ENCODE data around the gene RABEPK.
"Not testable (repeated sequence)": the region's sequence is repeated elsewhere in the genome, so short reads cannot be mapped to it uniquely, and the experiment has no call there.

RABEPK gene

DNA sequence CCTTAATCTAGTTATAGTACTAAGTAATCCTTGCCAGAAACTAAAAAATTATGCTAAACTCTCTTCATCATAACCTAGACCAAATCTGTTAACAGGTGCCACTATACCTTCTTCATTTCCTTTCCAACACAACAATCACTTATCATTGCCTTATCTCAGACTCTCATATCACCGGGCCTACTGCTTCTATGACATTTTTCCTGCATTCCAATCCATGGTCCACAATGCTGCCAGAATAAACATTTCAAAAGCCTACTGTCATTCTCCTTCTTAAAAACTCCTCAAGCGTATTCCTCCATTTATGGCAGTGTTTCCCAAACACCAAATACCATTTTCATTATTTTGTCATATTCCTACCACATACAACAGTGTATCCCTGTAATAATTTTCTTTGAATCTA lies 17.3 kb upstream of the RABEPK start:
- no peak for DNase-seq
- TF ChIP-seq GATA1 (IDR thresholded peaks at IDR 0.05; ENCODE audit: low read depth, low read length) (no peak), POLR2A (IDR thresholded peaks at IDR 0.05; ENCODE audit: low read length) (no peak)

GRCh38 chr9:125183561-125183960 lies 16.8 kb upstream of the RABEPK start:
- no peak for DNase-seq
- TF ChIP-seq GATA1 (IDR thresholded peaks at IDR 0.05; ENCODE audit: low read depth, low read length) = no peak
- TF ChIP-seq POLR2A (IDR thresholded peaks at IDR 0.05; ENCODE audit: low read length) = no peak

- TF ChIP-seq POLR2A (IDR thresholded peaks at IDR 0.05; ENCODE audit: low read length) = no peak
- TF ChIP-seq GATA1 (IDR thresholded peaks at IDR 0.05; ENCODE audit: low read depth, low read length) = no peak
- DNase-seq = peak; percentile 65 to 75
Measured at GRCh38 chr9:125189011-125189360, 11.4 kb upstream of the RABEPK start.

DNA sequence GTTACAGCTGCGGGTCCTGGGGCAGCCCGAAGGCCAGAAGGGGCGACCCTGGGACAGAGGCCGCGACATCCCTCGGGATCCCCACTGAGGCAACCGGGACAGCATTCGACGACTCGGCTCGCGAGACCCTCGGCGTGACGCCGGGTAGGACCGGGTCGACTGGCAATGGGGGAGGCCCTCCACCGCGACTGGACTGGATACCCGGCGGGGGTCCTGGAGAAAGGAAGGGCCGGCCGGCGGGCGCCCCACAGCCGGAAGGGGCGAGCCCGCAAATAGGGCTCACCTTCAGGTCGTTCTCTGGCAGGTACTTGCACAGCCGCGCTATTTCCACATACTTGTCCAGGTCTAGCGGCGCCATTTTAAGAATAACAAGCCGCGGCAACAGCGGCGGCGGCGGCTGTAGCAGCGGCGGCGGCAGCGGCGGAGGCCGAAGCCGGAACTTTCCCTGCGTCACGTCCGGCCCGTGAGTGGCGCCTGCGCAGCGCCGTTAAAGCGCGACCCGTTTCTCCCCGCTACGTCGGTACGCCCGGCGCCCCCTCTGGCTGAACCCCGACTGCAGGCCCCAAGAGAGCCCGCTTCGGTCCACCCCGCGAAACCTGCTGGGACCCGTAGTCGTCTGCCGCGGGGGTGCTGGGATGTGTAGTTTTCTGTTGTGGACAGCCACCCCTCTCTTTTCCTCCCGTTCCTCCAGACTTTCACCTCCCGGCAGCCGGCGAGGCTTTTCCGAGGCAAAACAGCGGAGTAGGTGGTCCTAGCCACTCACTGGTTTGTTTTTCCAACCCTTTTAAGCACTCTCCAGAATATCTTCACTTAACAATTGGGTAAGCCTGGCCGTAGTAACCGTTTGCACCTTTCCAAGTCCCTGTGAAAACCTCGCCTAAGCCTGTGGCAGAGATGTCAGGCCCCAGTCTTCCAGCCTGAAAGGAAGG lies 10.7 kb upstream of the RABEPK start, which contains the start of gene PPP6C:
Gene PPP6C, minus strand, starts transcription at position 443 of the 929 bp plus-strand sequence. Its CDS starts 85 bp downstream, at position 358.
- DNase-seq = peak; percentile 98 to 99
- no peak for TF ChIP-seq GATA1 (IDR thresholded peaks at IDR 0.05; ENCODE audit: low read depth, low read length)
- TF ChIP-seq POLR2A (IDR thresholded peaks at IDR 0.05; ENCODE audit: low read length) = peak; percentile 85

DNA sequence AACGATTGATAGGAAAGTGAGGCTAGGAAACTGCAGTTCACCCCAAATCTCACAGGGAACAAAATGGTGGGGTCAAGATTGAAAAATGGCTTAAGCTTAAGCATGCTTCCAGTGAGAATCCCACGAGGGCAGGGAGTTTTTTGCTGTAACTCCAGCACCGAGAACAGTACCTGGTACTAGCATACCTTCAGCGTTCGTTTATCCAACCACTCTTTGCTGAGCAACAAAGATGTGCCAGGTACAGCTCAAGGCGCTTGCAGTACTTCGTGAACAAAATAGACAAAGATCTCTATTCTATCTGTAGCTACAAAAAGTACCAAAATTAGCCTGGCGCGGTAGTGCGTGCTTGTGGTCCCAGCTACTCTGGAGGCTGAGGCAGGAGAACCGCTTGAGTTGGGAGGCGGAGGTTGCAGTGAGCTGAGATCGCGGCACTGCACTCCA lies 10.0 kb upstream of the RABEPK start:
- TF ChIP-seq POLR2A (IDR thresholded peaks at IDR 0.05; ENCODE audit: low read length) (no peak), GATA1 (IDR thresholded peaks at IDR 0.05; ENCODE audit: low read depth, low read length) (no peak)
- DNase-seq = peak in 1 of 2 experiments; percentile 49

DNA sequence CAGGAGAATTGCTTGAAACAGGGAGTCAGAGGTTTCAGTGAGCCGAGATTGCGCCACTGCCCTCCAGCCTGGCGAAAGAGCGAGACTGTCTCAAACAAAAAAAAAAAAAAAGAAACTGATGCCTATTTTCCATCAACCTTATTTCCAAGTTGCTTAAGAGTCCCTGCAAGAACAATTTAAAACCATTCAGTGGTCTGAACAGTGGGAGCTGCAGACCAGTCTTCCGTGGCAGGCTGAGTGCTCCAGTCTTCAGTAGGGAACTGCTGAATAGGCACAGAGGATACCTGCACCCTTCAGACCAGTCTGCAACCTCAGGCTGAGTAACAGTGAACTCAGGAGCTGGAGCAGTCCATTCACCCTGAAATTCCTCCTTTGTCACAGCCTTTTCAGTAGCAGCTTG lies 5.9 kb upstream of the RABEPK start:
- not testable (repeated sequence) for DNase-seq

DNA sequence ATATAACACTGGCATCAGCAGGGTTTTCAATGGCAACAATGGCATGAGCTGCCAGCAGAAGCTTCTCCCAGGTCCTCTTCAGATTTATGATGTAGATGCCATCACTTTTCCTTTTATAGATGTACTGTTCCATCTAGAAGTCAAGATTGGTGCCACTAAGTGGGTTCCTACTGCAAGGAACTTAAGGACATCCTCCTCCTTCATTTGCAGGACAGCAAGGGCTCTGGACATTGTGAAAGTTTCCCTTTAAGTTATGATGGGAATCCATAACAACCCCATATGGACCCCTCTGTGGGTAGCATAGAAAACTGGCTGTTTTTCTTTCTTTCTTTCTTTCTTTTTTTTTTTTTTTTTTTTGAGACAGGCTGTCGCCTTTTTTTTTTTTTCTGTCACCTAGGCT lies 4.8 kb upstream of the RABEPK start:
- not testable (repeated sequence) for DNase-seq

GRCh38 chr9:125202846-125203618 lies 2.7 kb downstream of the RABEPK start:
- no peak for DNase-seq
- no peak for TF ChIP-seq GATA1 (IDR thresholded peaks at IDR 0.05; ENCODE audit: low read depth, low read length)
- no peak for TF ChIP-seq POLR2A (IDR thresholded peaks at IDR 0.05; ENCODE audit: low read length)

DNA sequence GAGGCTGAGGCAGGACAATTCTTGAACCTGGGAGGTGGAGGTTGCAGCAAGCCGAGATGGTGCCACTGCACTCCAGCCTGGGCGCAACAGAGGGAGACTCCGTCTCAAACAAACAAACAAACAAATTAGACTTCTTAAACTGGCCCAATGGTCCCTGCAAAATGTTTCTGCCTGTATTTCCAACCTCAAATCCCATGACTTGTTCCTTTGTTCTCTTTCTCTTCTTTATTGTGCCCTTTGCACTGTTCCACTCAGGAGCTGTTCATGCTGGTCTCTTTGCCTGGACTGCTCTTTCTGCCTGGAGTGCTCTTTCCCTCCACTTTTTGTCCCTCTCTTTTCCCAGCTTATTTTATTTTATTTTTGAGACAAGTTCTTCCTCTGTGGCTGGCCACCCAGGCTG lies 4.1 kb downstream of the RABEPK start:
- TF ChIP-seq GATA1 (IDR thresholded peaks at IDR 0.05; ENCODE audit: low read depth, low read length) (no peak), POLR2A (IDR thresholded peaks at IDR 0.05; ENCODE audit: low read length) (no peak)
- DNase-seq = no peak

- no peak for TF ChIP-seq GATA1 (IDR thresholded peaks at IDR 0.05; ENCODE audit: low read depth, low read length)
- TF ChIP-seq POLR2A (IDR thresholded peaks at IDR 0.05; ENCODE audit: low read length) = no peak
- no peak for DNase-seq
Measured at GRCh38 chr9:125214186-125214585, 13.8 kb downstream of the RABEPK start.

GRCh38 chr9:125218621-125219020 lies 18.3 kb downstream of the RABEPK start:
- TF ChIP-seq POLR2A (IDR thresholded peaks at IDR 0.05; ENCODE audit: low read length) = no peak
- no peak for TF ChIP-seq GATA1 (IDR thresholded peaks at IDR 0.05; ENCODE audit: low read depth, low read length)

GRCh38 chr9:125224858-125225257 lies 24.5 kb downstream of the RABEPK start:
- not testable (repeated sequence) for DNase-seq

More at GRCh38 chr9:125218621-125219020, 18.3 kb downstream of the RABEPK start:
- DNase-seq = no peak

DNA sequence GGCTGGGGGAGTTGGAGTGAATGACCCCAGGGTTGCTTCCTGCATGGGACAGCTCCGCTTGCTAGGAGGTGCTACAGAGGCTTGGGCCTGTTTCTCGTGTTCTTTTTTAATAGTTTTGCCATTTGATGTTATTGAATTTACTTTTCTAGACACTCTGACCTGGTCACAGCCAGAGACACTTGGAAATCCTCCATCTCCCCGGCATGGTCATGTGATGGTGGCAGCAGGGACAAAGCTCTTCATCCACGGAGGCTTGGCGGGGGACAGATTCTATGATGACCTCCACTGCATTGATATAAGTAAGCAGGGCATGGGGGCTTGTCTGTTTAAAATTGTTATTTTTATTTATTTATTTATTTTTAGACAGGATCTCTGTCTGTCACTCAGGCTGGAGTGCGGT lies 27.4 kb downstream of the RABEPK start:
- no peak for DNase-seq
- no peak for TF ChIP-seq POLR2A (IDR thresholded peaks at IDR 0.05; ENCODE audit: low read length)
- TF ChIP-seq GATA1 (IDR thresholded peaks at IDR 0.05; ENCODE audit: low read depth, low read length) = no peak

DNA sequence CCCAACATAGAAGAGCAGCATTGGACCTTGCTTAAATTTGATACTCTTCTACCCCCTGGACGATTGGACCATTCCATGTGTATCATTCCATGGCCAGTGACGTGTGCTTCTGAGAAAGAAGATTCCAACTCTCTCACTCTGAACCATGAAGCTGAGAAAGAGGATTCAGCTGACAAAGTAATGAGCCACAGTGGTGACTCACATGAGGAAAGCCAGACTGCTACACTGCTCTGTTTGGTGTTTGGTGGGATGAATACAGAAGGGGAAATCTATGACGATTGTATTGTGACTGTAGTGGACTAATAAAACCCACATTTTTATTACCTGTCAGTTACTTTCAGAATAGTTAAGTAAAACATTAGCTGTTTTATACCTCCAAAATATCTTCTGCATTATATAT lies 33.3 kb downstream of the RABEPK start:
- no peak for DNase-seq
- TF ChIP-seq POLR2A (IDR thresholded peaks at IDR 0.05; ENCODE audit: low read length) = no peak
- TF ChIP-seq GATA1 (IDR thresholded peaks at IDR 0.05; ENCODE audit: low read depth, low read length) = no peak

GRCh38 chr9:125234099-125234498 lies 33.8 kb downstream of the RABEPK start:
- not testable (repeated sequence) for DNase-seq

Data from erythroblast (primary cell).